Bronchial epithelial cell (primary cell): ENCODE results near the gene RANBP1. TPM values are rescaled to one million over a fixed set of nuclear protein-coding genes. Genes with fewer than 3 reads are reported as not detected.

Experiments
- DNase-seq: peaks from one replicate; pipeline ENCODE4 v3.0.0-alpha.2; 2010; ENCODE audit warnings: low read depth
- FAIRE-seq: peaks from 2 replicates; lab custom pipeline; 2011; peaks lifted over from hg19 to GRCh38; lab: Jason Lieb, UNC
- H3K27me3 ChIP-seq: 2 replicates; pipeline ENCODE4 v1.5.1; 2011; ENCODE audit warnings: low read length; ENCODE audit not compliant: control insufficient read depth, insufficient read depth
- H3K36me3 ChIP-seq: 2 replicates; pipeline ENCODE4 v1.5.1; 2011; ENCODE audit warnings: low read length; ENCODE audit not compliant: control insufficient read depth, insufficient read depth
- H3K4me3 ChIP-seq: 2 replicates; pipeline ENCODE4 v1.5.1; 2011; ENCODE audit warnings: mild to moderate bottlenecking, low read depth, low read length, control low read depth
- CTCF ChIP-seq: IDR thresholded peaks from 2 replicates; pipeline ENCODE4 v1.5.1; 2011; ENCODE audit warnings: mild to moderate bottlenecking, moderate library complexity, low read length, control low read depth, inconsistent platforms; ENCODE audit not compliant: insufficient read depth, severe bottlenecking
- total RNA-seq: library from RNA; depleted of rRNA; stranded (reverse); fragments of >200 nt; gene quantifications from 2 replicates; pipeline ENCODE4 v1.2.1, GENCODE V29; 2014

Gene RANBP1
- total RNA-seq, 1 donor from 2014 or later: 263 TPM

- peaks cover 5% of the 10 kb centered on the region for H3K27me3 ChIP-seq
- no peak overlapping the region for H3K4me3 ChIP-seq
- TF ChIP-seq CTCF: no peak
- FAIRE-seq (no peak), DNase-seq (no peak)
- H3K36me3 ChIP-seq: no peaks in the 10 kb centered on the region
These were observed 54.3 kb downstream of the RANBP1 start for GRCh38 chr22:20170170-20170569.

- Histone ChIP-seq H3K36me3 (no peaks in the 10 kb centered on the region), H3K27me3 (peaks cover 5% of the 10 kb centered on the region), H3K4me3 (no peak overlapping the region)
- FAIRE-seq: no peak
- no peak for DNase-seq
- TF ChIP-seq CTCF: no peak
These were observed 55.6 kb downstream of the RANBP1 start for GRCh38 chr22:20171288-20172140.

GRCh38 chr22:20172141-20172613 is 56.3 kb downstream of the RANBP1 start:
- Histone ChIP-seq H3K27me3 (peaks cover 5% of the 10 kb centered on the region), H3K4me3 (no peak overlapping the region), H3K36me3 (no peaks in the 10 kb centered on the region)
- TF ChIP-seq CTCF: no peak
- FAIRE-seq: no peak
- no peak for DNase-seq

- no peak for FAIRE-seq
- TF ChIP-seq CTCF: no peak
- no peak for DNase-seq
- Histone ChIP-seq H3K27me3 (peaks cover 5% of the 10 kb centered on the region), H3K4me3 (no peak overlapping the region), H3K36me3 (no peaks in the 10 kb centered on the region)
These were observed 57.3 kb downstream of the RANBP1 start for GRCh38 chr22:20173246-20173645.

- FAIRE-seq (no peak), DNase-seq (no peak)
- H3K4me3 ChIP-seq: no peak overlapping the region
- H3K36me3 ChIP-seq: no peaks in the 10 kb centered on the region
- no peak for TF ChIP-seq CTCF
- peaks cover 5% of the 10 kb centered on the region for H3K27me3 ChIP-seq
These were observed 57.9 kb downstream of the RANBP1 start for GRCh38 chr22:20173772-20174171.
